GM12878 (cell line): ENCODE results near the gene MDH1B. TPM values are rescaled to one million over a fixed set of nuclear protein-coding genes. Genes with fewer than 3 reads are reported as not detected.
A peak's percentile ranks its signal among the peaks of the same experiment; 100 is the strongest.

Experiments
- ATAC-seq: fragments of 200-7000 bp; cut with Tn5 transposase; 3 replicates; pipeline ENCODE4 v1.9.1; 2020; ENCODE audit warnings: mild to moderate bottlenecking, moderate library complexity
- BruUV-seq: library from RNA; stranded (reverse); fragments of 400-500 nt; replicated peaks from 2 replicates; lab custom pipeline; 2021; lab: Mats Ljungman, UMichigan
- CTCF ChIA-PET: fragments of 300-600 bp; sonication (Branson Sonifier 250); formaldehyde crosslinking; extraction: SDS; loops from one replicate; lab custom pipeline; 2021; ENCODE audit warnings: inconsistent platforms; lab: Yijun Ruan, JAX
- POLR2A ChIA-PET: fragments of 350-600 bp; formaldehyde crosslinking; extraction: SDS; loops from one replicate; lab custom pipeline; 2021; ENCODE audit warnings: inconsistent platforms; lab: Charles Lee
- RAD21 ChIA-PET: fragments of 300-600 bp; sonication (Branson Sonifier 250); formaldehyde crosslinking; loops from one replicate; lab custom pipeline; 2023; ENCODE audit warnings: antibody characterized with exemption; ENCODE audit not compliant: unreplicated experiment; lab: Charles Lee
- SMC1A ChIA-PET: fragments of 300-600 bp; sonication (Branson Sonifier 250); formaldehyde crosslinking; loops from one replicate; lab custom pipeline; 2023; ENCODE audit not compliant: unreplicated experiment, uncharacterized antibody; lab: Charles Lee
- DNase-seq: peaks from one replicate; pipeline ENCODE4 v3.0.0-alpha.2; 2011; ENCODE audit warnings: low read depth, low spot score
- FAIRE-seq: peaks from 3 replicates; lab custom pipeline; 2011; peaks lifted over from hg19 to GRCh38; lab: Jason Lieb, UNC
- H2AFZ ChIP-seq: 2 replicates; pipeline ENCODE4 v1.6.0; 2011; ENCODE audit warnings: low read depth, low read length, control low read depth; ENCODE audit not compliant: control insufficient read depth
- H3K27ac ChIP-seq: 2 replicates; pipeline ENCODE4 v1.5.1; 2011; ENCODE audit warnings: control low read depth; ENCODE audit not compliant: control insufficient read depth, insufficient read depth
- H3K27me3 ChIP-seq, 2 experiments: replicated peaks in 1 of 2; 2 replicates each; pipeline versions ENCODE4 v1.6.0 to v1.6.1; 2011; ENCODE audit warnings: low read length in 1 of 2; ENCODE audit not compliant: control insufficient read depth in 2 of 2, insufficient read depth in 2 of 2
- H3K36me3 ChIP-seq, 2 experiments: 2 replicates each; pipeline ENCODE4 v1.5.1; 2011; ENCODE audit warnings: low read length in 1 of 2; ENCODE audit not compliant: control insufficient read depth in 2 of 2, insufficient read depth in 2 of 2
- H3K4me1 ChIP-seq: 2 replicates; pipeline ENCODE4 v1.6.1; 2011; ENCODE audit warnings: mild to moderate bottlenecking, low read length, moderate library complexity, mixed read lengths; ENCODE audit not compliant: control insufficient read depth, insufficient read depth
- H3K4me2 ChIP-seq: 2 replicates; pipeline ENCODE4 v1.6.0; 2011; ENCODE audit warnings: control low read depth; ENCODE audit not compliant: control insufficient read depth, insufficient read depth
- H3K4me3 ChIP-seq: fragments of 200-600 bp; sonication (generic); 2 replicates; pipeline ENCODE4 v1.5.1; 2016
- H3K79me2 ChIP-seq: 2 replicates; pipeline ENCODE4 v1.6.0; 2011; ENCODE audit warnings: low read length; ENCODE audit not compliant: control insufficient read depth, insufficient read depth
- H3K9ac ChIP-seq: 2 replicates; pipeline ENCODE4 v1.8.0; 2011; ENCODE audit warnings: low read length, control low read depth, mixed read lengths; ENCODE audit not compliant: control insufficient read depth, insufficient read depth
- H3K9me3 ChIP-seq: replicated peaks from 3 replicates; pipeline ENCODE4 v1.5.1; 2011; ENCODE audit warnings: mild to moderate bottlenecking, low read length; ENCODE audit not compliant: control insufficient read depth, insufficient read depth
- H4K20me1 ChIP-seq: 2 replicates; pipeline ENCODE4 v1.6.0; 2011; ENCODE audit not compliant: control insufficient read depth, insufficient read depth
- BMI1 ChIP-seq: fragments of 450-650 bp; IDR thresholded peaks from 2 replicates; pipeline ENCODE4 v1.6.1; 2016; ENCODE audit warnings: mild to moderate bottlenecking, moderate library complexity, borderline replicate concordance
- CHD1 ChIP-seq: IDR thresholded peaks from 2 replicates; pipeline ENCODE4 v1.6.1; 2012; ENCODE audit warnings: low read depth, low read length, improper control_type of control experiment
- CTCF ChIP-seq, 3 experiments: IDR thresholded peaks in 2 of 3; conservative IDR thresholded peaks in 1 of 3; 2 replicates each; pipeline ENCODE4 v1.5.1; 2011; ENCODE audit warnings: low read depth in 3 of 3, low read length in 3 of 3, mild to moderate bottlenecking in 3 of 3, control low read depth in 2 of 3, moderate library complexity in 2 of 3, inconsistent platforms in 1 of 3, mixed read lengths in 1 of 3; ENCODE audit not compliant: control insufficient read depth in 2 of 3, insufficient read depth in 1 of 3; ENCODE audit errors: extremely low read depth in 1 of 3
- IKZF2 ChIP-seq, 2 experiments: fragments of 450-650 bp; IDR thresholded peaks; 2 replicates each; pipeline ENCODE4 v1.6.1; 2017; ENCODE audit warnings: mild to moderate bottlenecking in 2 of 2, moderate library complexity in 2 of 2
- MTA3 ChIP-seq: IDR thresholded peaks from 2 replicates; pipeline ENCODE4 v1.6.1; 2012; ENCODE audit warnings: low read length, inconsistent platforms, borderline replicate concordance
- NRF1 ChIP-seq: conservative IDR thresholded peaks from 2 replicates; pipeline ENCODE4 v1.6.1; 2011; ENCODE audit warnings: mild to moderate bottlenecking, low read depth, low read length, improper control_type of control experiment
- SP1 ChIP-seq: IDR thresholded peaks from one replicate; pipeline ENCODE4 v1.6.1; 2011; ENCODE audit warnings: low read depth, low read length
- ZBTB4 ChIP-seq: fragments of 450-650 bp; formaldehyde crosslinking; IDR thresholded peaks from 2 replicates; pipeline ENCODE4 v1.4.0; 2022; ENCODE audit warnings: mild to moderate bottlenecking, moderate library complexity
- ZNF207 ChIP-seq: fragments of 450-650 bp; IDR thresholded peaks from 2 replicates; pipeline ENCODE4 v1.6.1; 2014; ENCODE audit warnings: antibody characterized with exemption, mild to moderate bottlenecking, borderline replicate concordance
- ZNF622 ChIP-seq: fragments of 450-650 bp; IDR thresholded peaks from 2 replicates; pipeline ENCODE4 v1.6.1; 2017; ENCODE audit warnings: mild to moderate bottlenecking, inconsistent platforms
- WGBS: methylation state at CpG from one replicate; pipeline ENCODE4 v1.1.6; 2016; ENCODE audit warnings: low lambda C conversion rate; ENCODE audit not compliant: insufficient replicate concordance, insufficient coverage; ENCODE audit errors: missing lambda C conversion rate; 5-methylcytosine and 5-hydroxymethylcytosine counted together
- in situ Hi-C: fragments of 300-500 bp; cut with MboI; formaldehyde crosslinking; loops from 9 replicates; pipeline ENCODE4 v1.14.3; 2018; ENCODE audit warnings: mixed read lengths
- intact Hi-C: fragments of 100-400 bp; cut with micrococcal nuclease; formaldehyde crosslinking; loops from one replicate; pipeline ENCODE4 v1.14.2; 2022; ENCODE audit not compliant: unreplicated experiment
- polyA plus RNA-seq, 11 experiments: library from polyadenylated mRNA; depleted of rRNA in 4 of 11; unstranded in 6 of 11; stranded (reverse) in 5 of 11; fragments of >200 nt; fragmentation: Nextera tagmentation in 4 of 11; fragmentation: Illumina TruSeq in 1 of 11; extraction: Ambion mirVana in 4 of 11; extraction: Trizol in 1 of 11; gene quantifications; 1 replicate in 1 of 11; 2 replicates in 10 of 11; pipeline versions ENCODE4 v1.2.1 to v1.2.3, GENCODE V29; 2011 to 2016; ENCODE audit warnings: inconsistent platforms in 2 of 11, missing spikeins in 2 of 11, low read depth in 1 of 11
- total RNA-seq, 4 experiments: library from RNA; depleted of rRNA in 3 of 4; stranded (reverse); fragments of >200 nt in 3 of 4; fragmentation: Illumina TruSeq in 1 of 4; extraction: Trizol in 1 of 4; gene quantifications; 2 replicates each; pipeline versions ENCODE4 v1.2.1 to v1.2.3, GENCODE V29; 2013 to 2021
- TF ChIP-seq, protein P1 (sequence below): fragments of 450-650 bp; IDR thresholded peaks from 2 replicates; pipeline ENCODE4 v1.6.1; 2017; ENCODE audit warnings: antibody characterized with exemption, mild to moderate bottlenecking, moderate library complexity
- TF ChIP-seq, protein P2 (sequence below): fragments of 450-650 bp; IDR thresholded peaks from 2 replicates; pipeline ENCODE4 v1.6.1; 2016; ENCODE audit warnings: mild to moderate bottlenecking

The MDH1B gene
- total and polyA plus RNA-seq, 10 of the 15 experiments (the other 5 are each of a cell fraction or from before 2014, with no cell fraction given), result 0.47 to 1.6 (median 0.98) TPM

DNA sequence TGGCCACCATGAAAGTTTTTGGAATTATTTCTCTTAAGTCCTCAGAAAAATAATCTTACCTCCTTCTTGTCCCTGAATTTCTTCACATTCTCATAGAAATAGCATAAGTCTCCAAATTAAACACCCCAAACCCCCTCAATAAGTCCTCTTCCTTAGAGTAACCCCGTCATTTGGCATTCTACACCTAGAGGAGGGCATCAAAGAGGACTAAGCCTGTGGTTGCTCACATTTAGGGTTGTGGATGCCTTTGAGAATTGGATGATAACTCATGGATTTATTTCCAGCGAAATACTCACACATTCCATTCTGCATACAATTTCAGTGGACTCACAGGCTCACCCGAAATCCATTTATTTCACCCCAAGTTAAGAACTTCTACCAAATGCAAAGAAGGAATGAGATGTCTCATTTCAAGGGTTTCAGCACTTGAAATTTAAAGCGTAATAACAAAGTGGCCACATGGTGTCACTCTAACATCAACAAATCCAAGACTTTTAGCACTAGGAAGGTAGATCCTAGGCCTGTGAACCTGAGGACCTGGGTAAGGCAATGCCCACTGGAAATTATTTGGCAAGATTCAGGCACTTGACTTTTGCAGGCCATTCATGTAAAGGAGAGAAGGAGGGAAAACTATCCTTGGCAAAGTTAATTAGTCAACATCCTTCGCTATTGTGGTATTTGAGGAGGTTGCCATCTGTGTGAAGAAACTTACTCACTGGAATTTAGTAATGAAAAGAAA is 71.6 kb downstream of the MDH1B start (continued):
- TF ChIP-seq CTCF (IDR thresholded peaks at IDR 0.05 in 2 of 3, conservative IDR thresholded peaks at IDR 0.05 in 1 of 3; ENCODE audit: control insufficient read depth in 2 of 3, extremely low read depth in 1 of 3, insufficient read depth in 1 of 3, low read depth in 3 of 3, low read length in 3 of 3) (peak; percentile 41 to 77 (median 61); a peak in 5 of 6 replicates), SP1 (no peak), CHD1 (no peak)

DNA sequence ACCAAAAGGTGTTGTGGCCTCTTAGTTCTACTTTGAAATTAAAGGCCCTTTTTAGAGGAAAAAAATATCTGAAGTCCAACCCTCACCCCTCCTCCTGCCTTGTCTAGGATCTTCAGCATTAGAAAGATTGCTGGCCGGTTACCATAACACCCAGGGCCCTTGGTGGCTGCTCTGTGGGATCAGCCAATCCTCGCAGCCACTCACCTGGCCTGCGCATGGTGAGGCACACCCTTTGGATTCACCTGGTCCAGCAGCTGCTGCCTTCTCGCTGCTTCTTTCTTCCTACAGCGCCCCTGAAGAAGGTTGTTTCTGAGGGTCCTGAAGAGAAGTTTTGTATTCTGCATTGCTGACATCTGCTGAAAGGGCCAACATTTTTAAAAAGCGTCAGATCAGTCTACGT is 72.2 kb downstream of the MDH1B start:
- Histone ChIP-seq H4K20me1 (no peaks in the 10 kb centered on the region), H3K27ac (no peak overlapping the region), H3K9ac (no peak overlapping the region), H3K27me3 (no peaks in the 10 kb centered on the region), H3K9me3 (no peaks in the 10 kb centered on the region), H3K4me2 (no peak overlapping the region), H3K4me1 (no peaks in the 10 kb centered on the region), H3K4me3 (no peak overlapping the region), H3K79me2 (no peaks in the 10 kb centered on the region), H3K36me3 (no peaks in the 10 kb centered on the region), H2AFZ (no peak overlapping the region)
- POLR2A ChIA-PET, result no interaction called here
- FAIRE-seq (no peak), DNase-seq (no peak), ATAC-seq (no peak)
- in situ Hi-C loops (loop anchor here (5.0 to 10.0 kb wide), 2 partner anchors 92 to 779 kb away; no protein-coding TSS in a partner anchor), intact Hi-C loops (loop anchor here (1.0 to 10.0 kb wide), 5 partner anchors 88 to 780 kb away; no protein-coding TSS in a partner anchor)
- WGBS, result 40% methylated on average over 7 of the region's 7 CpGs
- SMC1A ChIA-PET, result no interaction called here
- RAD21 ChIA-PET, result no interaction called here
- BruUV-seq, result no TSS peak
- CTCF ChIA-PET, result no interaction called here
- TF ChIP-seq IKZF2 (IDR thresholded peaks at IDR 0.05) (no peak), ZNF622 (no peak), MTA3 (no peak), ZNF207 (no peak), BMI1 (no peak), NRF1 (no peak), ZBTB4 (no peak)
- TF ChIP-seq, protein P1, sequence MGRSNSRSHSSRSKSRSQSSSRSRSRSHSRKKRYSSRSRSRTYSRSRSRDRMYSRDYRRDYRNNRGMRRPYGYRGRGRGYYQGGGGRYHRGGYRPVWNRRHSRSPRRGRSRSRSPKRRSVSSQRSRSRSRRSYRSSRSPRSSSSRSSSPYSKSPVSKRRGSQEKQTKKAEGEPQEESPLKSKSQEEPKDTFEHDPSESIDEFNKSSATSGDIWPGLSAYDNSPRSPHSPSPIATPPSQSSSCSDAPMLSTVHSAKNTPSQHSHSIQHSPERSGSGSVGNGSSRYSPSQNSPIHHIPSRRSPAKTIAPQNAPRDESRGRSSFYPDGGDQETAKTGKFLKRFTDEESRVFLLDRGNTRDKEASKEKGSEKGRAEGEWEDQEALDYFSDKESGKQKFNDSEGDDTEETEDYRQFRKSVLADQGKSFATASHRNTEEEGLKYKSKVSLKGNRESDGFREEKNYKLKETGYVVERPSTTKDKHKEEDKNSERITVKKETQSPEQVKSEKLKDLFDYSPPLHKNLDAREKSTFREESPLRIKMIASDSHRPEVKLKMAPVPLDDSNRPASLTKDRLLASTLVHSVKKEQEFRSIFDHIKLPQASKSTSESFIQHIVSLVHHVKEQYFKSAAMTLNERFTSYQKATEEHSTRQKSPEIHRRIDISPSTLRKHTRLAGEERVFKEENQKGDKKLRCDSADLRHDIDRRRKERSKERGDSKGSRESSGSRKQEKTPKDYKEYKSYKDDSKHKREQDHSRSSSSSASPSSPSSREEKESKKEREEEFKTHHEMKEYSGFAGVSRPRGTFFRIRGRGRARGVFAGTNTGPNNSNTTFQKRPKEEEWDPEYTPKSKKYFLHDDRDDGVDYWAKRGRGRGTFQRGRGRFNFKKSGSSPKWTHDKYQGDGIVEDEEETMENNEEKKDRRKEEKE, result no peak
- TF ChIP-seq, protein P2, sequence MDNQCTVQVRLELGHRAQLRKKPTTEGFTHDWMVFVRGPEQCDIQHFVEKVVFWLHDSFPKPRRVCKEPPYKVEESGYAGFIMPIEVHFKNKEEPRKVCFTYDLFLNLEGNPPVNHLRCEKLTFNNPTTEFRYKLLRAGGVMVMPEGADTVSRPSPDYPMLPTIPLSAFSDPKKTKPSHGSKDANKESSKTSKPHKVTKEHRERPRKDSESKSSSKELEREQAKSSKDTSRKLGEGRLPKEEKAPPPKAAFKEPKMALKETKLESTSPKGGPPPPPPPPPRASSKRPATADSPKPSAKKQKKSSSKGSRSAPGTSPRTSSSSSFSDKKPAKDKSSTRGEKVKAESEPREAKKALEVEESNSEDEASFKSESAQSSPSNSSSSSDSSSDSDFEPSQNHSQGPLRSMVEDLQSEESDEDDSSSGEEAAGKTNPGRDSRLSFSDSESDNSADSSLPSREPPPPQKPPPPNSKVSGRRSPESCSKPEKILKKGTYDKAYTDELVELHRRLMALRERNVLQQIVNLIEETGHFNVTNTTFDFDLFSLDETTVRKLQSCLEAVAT, result no peak
